Left ventricle myocardium inferior (tissue), 1 donor: ENCODE measurements around the gene MRPS23. TPM values are rescaled to one million over a fixed set of nuclear protein-coding genes. Genes with fewer than 3 reads are reported as not detected.

ENCODE experiments used
- DNase-seq: peaks from one replicate; pipeline ENCODE4 v3.0.0-alpha.2; 2020
- H3K27ac ChIP-seq: fragments of 200-600 bp; replicated peaks from 2 replicates; pipeline ENCODE4 v1.8.0; 2021
- H3K27me3 ChIP-seq: fragments of 200-600 bp; 2 replicates; pipeline ENCODE4 v1.8.0; 2021; ENCODE audit warnings: low read depth
- H3K36me3 ChIP-seq: fragments of 200-600 bp; 2 replicates; pipeline ENCODE4 v1.8.0; 2021
- H3K4me1 ChIP-seq: fragments of 200-600 bp; 2 replicates; pipeline ENCODE4 v1.8.0; 2021
- H3K4me3 ChIP-seq: fragments of 200-600 bp; 2 replicates; pipeline ENCODE4 v1.8.0; 2021; ENCODE audit warnings: mild to moderate bottlenecking, moderate library complexity
- H3K9me3 ChIP-seq: fragments of 200-600 bp; replicated peaks from 2 replicates; pipeline ENCODE4 v1.8.0; 2021
- intact Hi-C: fragments of 100-400 bp; cut with micrococcal nuclease; formaldehyde crosslinking; loops from one replicate; pipeline ENCODE4 v1.11.0; 2022
- total RNA-seq: library from RNA; stranded (reverse); fragmentation: NEBNext Ultra II Directional; extraction: Animal tissue kit (Norgen Biotek cat#: 25700); gene quantifications from one replicate; pipeline ENCODE4 v1.2.1, GENCODE V29; 2021
- TF ChIP-seq, protein P1 (sequence below): fragments of 200-600 bp; IDR thresholded peaks from 2 replicates; pipeline ENCODE4 v1.8.0; 2021; ENCODE audit warnings: antibody characterized with exemption, mild to moderate bottlenecking, borderline replicate concordance
- donor health status: DM: no; HTN: yes; CAD: no; lungs with severe emphysema.

Gene MRPS23
- total RNA-seq, 1 donor from 2014 or later: 89.4 TPM

DNA sequence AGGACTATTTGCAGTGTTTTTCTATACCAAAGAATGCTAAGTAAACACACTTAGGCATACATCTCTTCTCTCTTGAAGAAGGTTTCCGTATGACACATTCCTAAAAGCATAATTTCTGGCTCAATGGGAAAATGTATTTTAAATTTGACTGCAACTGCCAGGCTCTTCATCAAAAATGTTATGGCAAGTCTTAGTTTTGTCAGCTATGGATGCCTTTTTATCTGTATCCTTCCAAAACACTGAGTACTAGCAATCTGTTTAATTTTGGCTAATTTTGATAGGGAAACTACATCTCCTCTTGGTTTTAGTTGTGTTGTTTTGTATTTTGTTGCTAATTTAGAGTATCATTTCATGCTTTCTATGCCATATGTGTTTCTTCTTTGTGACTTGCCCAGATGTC lies 35.4 kb downstream of the MRPS23 start:
- no peaks in the 10 kb centered on the region for H3K27me3 ChIP-seq
- no peak overlapping the region for H3K27ac ChIP-seq
- H3K4me1 ChIP-seq: peaks cover 25% of the 10 kb centered on the region
- no peak for DNase-seq
- no peak overlapping the region for H3K4me3 ChIP-seq
- no peaks in the 10 kb centered on the region for H3K9me3 ChIP-seq
- TF ChIP-seq, protein P1, sequence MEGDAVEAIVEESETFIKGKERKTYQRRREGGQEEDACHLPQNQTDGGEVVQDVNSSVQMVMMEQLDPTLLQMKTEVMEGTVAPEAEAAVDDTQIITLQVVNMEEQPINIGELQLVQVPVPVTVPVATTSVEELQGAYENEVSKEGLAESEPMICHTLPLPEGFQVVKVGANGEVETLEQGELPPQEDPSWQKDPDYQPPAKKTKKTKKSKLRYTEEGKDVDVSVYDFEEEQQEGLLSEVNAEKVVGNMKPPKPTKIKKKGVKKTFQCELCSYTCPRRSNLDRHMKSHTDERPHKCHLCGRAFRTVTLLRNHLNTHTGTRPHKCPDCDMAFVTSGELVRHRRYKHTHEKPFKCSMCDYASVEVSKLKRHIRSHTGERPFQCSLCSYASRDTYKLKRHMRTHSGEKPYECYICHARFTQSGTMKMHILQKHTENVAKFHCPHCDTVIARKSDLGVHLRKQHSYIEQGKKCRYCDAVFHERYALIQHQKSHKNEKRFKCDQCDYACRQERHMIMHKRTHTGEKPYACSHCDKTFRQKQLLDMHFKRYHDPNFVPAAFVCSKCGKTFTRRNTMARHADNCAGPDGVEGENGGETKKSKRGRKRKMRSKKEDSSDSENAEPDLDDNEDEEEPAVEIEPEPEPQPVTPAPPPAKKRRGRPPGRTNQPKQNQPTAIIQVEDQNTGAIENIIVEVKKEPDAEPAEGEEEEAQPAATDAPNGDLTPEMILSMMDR: no peak
- intact Hi-C loops: no loop called here
- H3K36me3 ChIP-seq: no peaks in the 10 kb centered on the region

DNA sequence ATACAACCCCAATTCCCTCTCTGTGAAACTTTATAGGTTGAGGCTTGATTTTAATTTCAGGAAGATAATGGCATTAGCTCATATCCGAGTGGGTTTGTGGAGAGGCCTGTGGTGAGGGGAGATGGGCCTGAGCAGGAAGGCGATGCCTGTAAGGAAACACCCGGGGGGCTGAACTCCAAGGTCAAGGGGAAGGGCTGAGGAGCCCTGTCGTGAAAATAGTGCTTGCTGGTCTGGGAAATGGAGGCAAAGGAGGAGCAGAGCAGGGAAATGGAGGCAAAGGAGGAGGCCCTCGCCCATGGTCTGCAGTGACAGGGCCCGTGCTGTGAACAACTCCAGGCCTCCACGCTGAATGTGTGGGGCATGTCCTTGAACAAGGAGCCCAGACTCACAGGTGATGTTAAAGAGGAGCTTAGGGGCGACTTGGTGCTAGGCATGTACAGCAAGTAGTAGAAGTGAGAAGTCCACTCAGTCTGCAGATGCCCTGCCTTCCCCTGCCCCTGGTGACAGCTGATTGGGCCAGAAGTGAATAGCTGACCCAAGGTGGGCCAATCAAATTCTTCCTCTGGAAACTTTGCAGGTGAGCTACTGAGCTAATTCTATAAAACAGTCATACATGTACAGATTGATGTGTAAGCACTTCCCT lies 38.1 kb downstream of the MRPS23 start:
- no peak for DNase-seq
- Histone ChIP-seq H3K27me3 (no peaks in the 10 kb centered on the region), H3K36me3 (no peaks in the 10 kb centered on the region), H3K4me3 (peak overlapping the region; percentile 43), H3K9me3 (no peaks in the 10 kb centered on the region), H3K27ac (peak overlapping the region; percentile 78), H3K4me1 (peaks cover 36% of the 10 kb centered on the region)
- intact Hi-C loops: no loop called here
- TF ChIP-seq, protein P1: no peak

DNA sequence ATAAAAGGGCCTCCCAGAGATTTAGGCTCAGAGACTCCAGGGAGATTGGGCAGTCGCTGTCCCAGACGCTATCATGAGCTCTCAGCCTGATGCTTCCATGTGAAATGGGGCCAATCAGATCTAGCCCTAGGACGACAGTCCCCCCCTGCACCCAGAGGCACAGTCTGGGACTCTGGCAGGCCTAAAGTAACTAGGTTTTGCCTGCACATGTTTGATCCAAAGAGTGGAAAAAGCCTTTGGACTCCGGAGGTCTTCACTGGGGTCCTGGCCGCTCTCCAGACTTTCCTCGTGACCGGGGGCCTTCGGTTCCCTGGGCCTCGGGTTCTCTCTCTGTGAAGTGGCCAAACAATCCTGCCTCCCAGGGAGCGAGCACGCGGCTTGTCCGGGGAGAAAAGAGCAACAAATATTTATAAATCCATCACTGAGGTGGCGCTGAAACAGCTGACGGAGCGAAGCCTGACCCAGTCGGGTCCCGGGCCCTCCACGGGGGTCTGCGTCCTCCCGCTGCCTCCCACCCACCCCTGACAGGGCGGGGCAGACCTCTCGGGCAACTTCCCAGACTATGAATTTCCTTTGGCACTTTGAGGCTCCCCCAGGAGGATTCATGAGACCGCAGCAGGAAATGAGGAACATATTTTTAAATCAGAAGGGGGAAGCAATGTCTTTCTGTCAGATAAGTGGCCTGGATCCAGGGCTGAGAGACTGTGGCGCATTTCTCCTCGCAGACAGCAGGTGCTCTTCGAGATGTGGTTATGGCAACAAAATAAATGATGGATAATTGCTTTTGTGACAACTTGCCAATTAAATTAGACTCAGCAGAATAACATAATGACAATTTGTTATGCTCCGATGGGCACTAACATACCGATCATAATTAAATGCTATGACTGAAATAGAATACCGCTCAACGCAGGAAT lies 38.9 kb downstream of the MRPS23 start:
- peak overlapping the region; percentile 78 for H3K27ac ChIP-seq
- H3K36me3 ChIP-seq: no peaks in the 10 kb centered on the region
- intact Hi-C loops: no loop called here
- H3K27me3 ChIP-seq: no peaks in the 10 kb centered on the region
- TF ChIP-seq, protein P1: no peak
- peak; percentile 61 for DNase-seq
- H3K4me1 ChIP-seq: peaks cover 36% of the 10 kb centered on the region
- no peaks in the 10 kb centered on the region for H3K9me3 ChIP-seq
- peak overlapping the region; percentile 43 for H3K4me3 ChIP-seq

DNA sequence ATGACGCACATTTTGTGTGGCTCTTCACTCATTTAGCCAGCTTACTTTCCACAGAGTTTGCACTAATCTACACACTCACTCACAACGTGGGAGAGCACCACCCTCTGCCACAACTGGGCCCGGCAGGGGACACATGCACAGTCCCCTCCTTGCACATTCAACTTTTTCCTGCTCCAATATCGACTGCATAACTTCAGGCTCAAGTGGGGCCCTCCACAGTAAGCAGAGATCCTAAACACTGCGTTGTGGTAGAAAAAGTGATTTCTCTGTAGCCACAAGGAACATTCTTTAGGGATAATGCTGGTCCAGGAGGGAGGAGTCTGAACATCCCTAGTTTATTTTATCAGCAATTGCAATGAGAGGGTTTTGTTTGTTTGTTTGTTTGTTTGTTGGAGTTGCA lies 40.0 kb downstream of the MRPS23 start:
- no peaks in the 10 kb centered on the region for H3K9me3 ChIP-seq
- H3K27ac ChIP-seq: peak overlapping the region; percentile 78
- DNase-seq: no peak
- intact Hi-C loops: no loop called here
- no peaks in the 10 kb centered on the region for H3K27me3 ChIP-seq
- no peaks in the 10 kb centered on the region for H3K36me3 ChIP-seq
- TF ChIP-seq, protein P1: no peak
- no peak overlapping the region for H3K4me3 ChIP-seq
- H3K4me1 ChIP-seq: peaks cover 36% of the 10 kb centered on the region

DNA sequence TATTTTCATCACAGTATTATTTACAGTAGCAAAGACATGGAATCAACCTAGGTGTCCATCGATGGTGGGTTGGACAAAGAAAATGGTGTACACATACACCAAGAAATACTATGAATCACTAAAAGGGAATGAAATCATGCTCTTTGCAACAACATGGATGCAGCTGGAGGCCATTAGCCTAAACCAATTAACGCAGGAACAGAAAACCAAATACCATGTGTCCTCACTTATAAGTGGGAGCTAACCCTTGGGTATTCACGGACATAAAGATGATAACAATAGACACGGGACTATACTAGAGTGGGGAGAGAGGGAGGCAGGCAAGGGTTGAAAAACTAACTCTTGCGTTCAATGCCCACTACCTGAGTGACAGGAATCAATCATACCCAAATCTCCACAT lies 41.0 kb downstream of the MRPS23 start:
- H3K4me3 ChIP-seq: no peak overlapping the region
- H3K27me3 ChIP-seq: no peaks in the 10 kb centered on the region
- intact Hi-C loops: no loop called here
- no peak for DNase-seq
- peaks cover 36% of the 10 kb centered on the region for H3K4me1 ChIP-seq
- TF ChIP-seq, protein P1: no peak
- H3K9me3 ChIP-seq: no peaks in the 10 kb centered on the region
- no peaks in the 10 kb centered on the region for H3K36me3 ChIP-seq
- H3K27ac ChIP-seq: no peak overlapping the region
